Esophagus muscularis mucosa (tissue), 3 donors: ENCODE results near the gene DIP2C.

Source experiments
- POLR2A ChIP-seq: fragments of 450-650 bp; IDR thresholded peaks from one replicate; pipeline ENCODE4 v1.6.1; 2017; ENCODE audit warnings: antibody characterized with exemption, moderate library complexity, mild to moderate bottlenecking, low read depth
- TF ChIP-seq, protein P1 (sequence below), 3 experiments: fragments of 200-600 bp in 2 of 3; fragments of 450-650 bp in 1 of 3; sonication (generic) in 2 of 3; IDR thresholded peaks; one replicate each; pipeline ENCODE4 v1.5.1; 2017 to 2019; ENCODE audit warnings: antibody characterized with exemption in 3 of 3, mild to moderate bottlenecking in 2 of 3, moderate library complexity in 1 of 3

- TF ChIP-seq, protein P1, sequence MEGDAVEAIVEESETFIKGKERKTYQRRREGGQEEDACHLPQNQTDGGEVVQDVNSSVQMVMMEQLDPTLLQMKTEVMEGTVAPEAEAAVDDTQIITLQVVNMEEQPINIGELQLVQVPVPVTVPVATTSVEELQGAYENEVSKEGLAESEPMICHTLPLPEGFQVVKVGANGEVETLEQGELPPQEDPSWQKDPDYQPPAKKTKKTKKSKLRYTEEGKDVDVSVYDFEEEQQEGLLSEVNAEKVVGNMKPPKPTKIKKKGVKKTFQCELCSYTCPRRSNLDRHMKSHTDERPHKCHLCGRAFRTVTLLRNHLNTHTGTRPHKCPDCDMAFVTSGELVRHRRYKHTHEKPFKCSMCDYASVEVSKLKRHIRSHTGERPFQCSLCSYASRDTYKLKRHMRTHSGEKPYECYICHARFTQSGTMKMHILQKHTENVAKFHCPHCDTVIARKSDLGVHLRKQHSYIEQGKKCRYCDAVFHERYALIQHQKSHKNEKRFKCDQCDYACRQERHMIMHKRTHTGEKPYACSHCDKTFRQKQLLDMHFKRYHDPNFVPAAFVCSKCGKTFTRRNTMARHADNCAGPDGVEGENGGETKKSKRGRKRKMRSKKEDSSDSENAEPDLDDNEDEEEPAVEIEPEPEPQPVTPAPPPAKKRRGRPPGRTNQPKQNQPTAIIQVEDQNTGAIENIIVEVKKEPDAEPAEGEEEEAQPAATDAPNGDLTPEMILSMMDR (IDR thresholded peaks at IDR 0.05) = no peak
- no peak for TF ChIP-seq POLR2A
These were observed 22.6 kb upstream of the DIP2C start for GRCh38 chr10:712089-712488.
